Fibroblast of lung (primary cell): ENCODE measurements around the gene PAH.

Experiments
- CTCF ChIP-seq, 2 donors: IDR thresholded peaks in 1 of 2; conservative IDR thresholded peaks in 1 of 2; 1 replicate in 1 of 2; 2 replicates in 1 of 2; pipeline ENCODE4 v1.5.1; 2011 to 2012; ENCODE audit warnings: low read length in 2 of 2, control low read depth in 1 of 2, inconsistent platforms in 1 of 2, low read depth in 1 of 2, mild to moderate bottlenecking in 1 of 2
- EZH2 ChIP-seq: IDR thresholded peaks from 2 replicates; pipeline ENCODE4 v1.5.1; 2012; ENCODE audit warnings: low read length, control low read depth, mild to moderate bottlenecking; ENCODE audit errors: missing control alignments

DNA sequence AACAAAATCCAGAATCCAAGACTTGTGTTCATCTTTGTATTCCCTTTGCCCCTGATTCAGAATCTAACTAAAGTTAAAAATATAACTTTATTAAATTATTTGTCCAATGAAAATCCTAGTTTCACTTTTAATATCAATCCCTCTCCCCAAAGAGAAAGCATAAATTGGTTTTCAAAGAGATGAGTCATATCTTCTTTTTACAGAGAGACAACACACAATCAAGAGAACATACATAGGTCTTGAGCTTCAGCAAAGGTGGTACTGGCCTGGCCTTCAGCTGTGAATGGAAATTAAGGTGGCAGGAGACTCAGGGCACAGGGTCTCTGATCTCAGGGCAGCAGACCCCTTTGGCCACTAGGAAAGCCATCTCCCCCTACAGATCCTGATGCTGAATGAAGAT lies 36.2 kb upstream of the PAH start:
- TF ChIP-seq CTCF (conservative IDR thresholded peaks at IDR 0.05 in 1 of 2, IDR thresholded peaks at IDR 0.05 in 1 of 2; ENCODE audit: low read depth in 1 of 2, low read length in 2 of 2), result no peak
- TF ChIP-seq EZH2, result no peak
